Endothelial cell (in vitro differentiated cells): ENCODE results near the gene UPF2. TPM values are rescaled to one million over a fixed set of nuclear protein-coding genes. Genes with fewer than 3 reads are reported as not detected.
"Not testable (repeated sequence)": the region's sequence is repeated elsewhere in the genome, so short reads cannot be mapped to it uniquely, and the experiment has no call there.

ENCODE experiments used
- DNase-seq: peaks from one replicate; pipeline ENCODE4 v3.0.0; 2021; ENCODE audit warnings: low spot score
- H3K27ac Mint-ChIP-seq: one replicate; pipeline ENCODE4 v1.8.0; 2021; ENCODE audit warnings: mixed read lengths, inconsistent platforms; ENCODE audit not compliant: unreplicated experiment
- H3K27me3 Mint-ChIP-seq: one replicate; pipeline ENCODE4 v1.8.0; 2021; ENCODE audit warnings: mild to moderate bottlenecking, moderate library complexity, mixed read lengths, inconsistent platforms; ENCODE audit not compliant: unreplicated experiment
- H3K36me3 Mint-ChIP-seq: one replicate; pipeline ENCODE4 v1.8.0; 2021; ENCODE audit warnings: mild to moderate bottlenecking, low read depth, mixed read lengths, inconsistent platforms; ENCODE audit not compliant: unreplicated experiment
- H3K4me1 Mint-ChIP-seq: one replicate; pipeline ENCODE4 v1.8.0; 2021; ENCODE audit warnings: mild to moderate bottlenecking, mixed read lengths, inconsistent platforms; ENCODE audit not compliant: unreplicated experiment
- H3K4me3 Mint-ChIP-seq: one replicate; pipeline ENCODE4 v1.8.0; 2021; ENCODE audit warnings: mild to moderate bottlenecking, mixed read lengths, inconsistent platforms; ENCODE audit not compliant: unreplicated experiment
- H3K9me3 Mint-ChIP-seq: one replicate; pipeline ENCODE4 v1.8.0; 2021; ENCODE audit warnings: mixed read lengths, inconsistent platforms; ENCODE audit not compliant: unreplicated experiment
- total RNA-seq: library from RNA; stranded (reverse); fragmentation: NEBNext Ultra II Directional; extraction: Animal tissue kit (Norgen Biotek cat#: 25700); gene quantifications from one replicate; pipeline ENCODE4 v1.2.1, GENCODE V29; 2021; ENCODE audit not compliant: unreplicated experiment
- TF ChIP-seq, protein P1 (sequence below): fragments of 200-600 bp; sonication (generic); IDR thresholded peaks from one replicate; pipeline ENCODE4 v1.5.0; 2021; ENCODE audit warnings: antibody characterized with exemption; ENCODE audit not compliant: unreplicated experiment

Gene UPF2
- total RNA-seq, 1 donor from 2014 or later: 21.9 TPM

DNA sequence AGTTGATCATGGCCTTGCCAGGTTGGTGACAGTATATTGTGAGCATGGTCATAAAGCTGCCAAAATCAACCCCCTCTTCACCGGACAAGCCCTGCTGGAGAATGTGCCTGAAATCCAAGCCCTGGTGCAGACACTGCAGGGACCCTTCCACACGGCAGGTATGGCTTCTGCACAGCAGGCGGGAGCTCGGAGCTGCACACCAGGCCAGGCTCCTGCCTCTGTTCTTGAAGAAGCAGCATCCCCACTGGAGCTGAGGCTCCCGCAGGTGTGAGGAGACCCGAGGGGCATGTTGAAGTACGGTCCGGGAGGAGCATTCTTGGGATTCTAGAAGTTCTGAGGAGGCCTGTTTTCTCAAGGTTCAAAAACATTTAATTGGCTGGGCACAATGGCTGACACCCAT is 38.9 kb upstream of the UPF2 start:
- H3K4me3 Mint-ChIP-seq: no peak overlapping the region
- no peaks in the 10 kb centered on the region for H3K27me3 Mint-ChIP-seq
- no peaks in the 10 kb centered on the region for H3K4me1 Mint-ChIP-seq
- DNase-seq: no peak
- H3K9me3 Mint-ChIP-seq: no peaks in the 10 kb centered on the region
- no peak overlapping the region for H3K27ac Mint-ChIP-seq
- TF ChIP-seq, protein P1, sequence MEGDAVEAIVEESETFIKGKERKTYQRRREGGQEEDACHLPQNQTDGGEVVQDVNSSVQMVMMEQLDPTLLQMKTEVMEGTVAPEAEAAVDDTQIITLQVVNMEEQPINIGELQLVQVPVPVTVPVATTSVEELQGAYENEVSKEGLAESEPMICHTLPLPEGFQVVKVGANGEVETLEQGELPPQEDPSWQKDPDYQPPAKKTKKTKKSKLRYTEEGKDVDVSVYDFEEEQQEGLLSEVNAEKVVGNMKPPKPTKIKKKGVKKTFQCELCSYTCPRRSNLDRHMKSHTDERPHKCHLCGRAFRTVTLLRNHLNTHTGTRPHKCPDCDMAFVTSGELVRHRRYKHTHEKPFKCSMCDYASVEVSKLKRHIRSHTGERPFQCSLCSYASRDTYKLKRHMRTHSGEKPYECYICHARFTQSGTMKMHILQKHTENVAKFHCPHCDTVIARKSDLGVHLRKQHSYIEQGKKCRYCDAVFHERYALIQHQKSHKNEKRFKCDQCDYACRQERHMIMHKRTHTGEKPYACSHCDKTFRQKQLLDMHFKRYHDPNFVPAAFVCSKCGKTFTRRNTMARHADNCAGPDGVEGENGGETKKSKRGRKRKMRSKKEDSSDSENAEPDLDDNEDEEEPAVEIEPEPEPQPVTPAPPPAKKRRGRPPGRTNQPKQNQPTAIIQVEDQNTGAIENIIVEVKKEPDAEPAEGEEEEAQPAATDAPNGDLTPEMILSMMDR: no peak
- H3K36me3 Mint-ChIP-seq: peaks cover 14% of the 10 kb centered on the region

DNA sequence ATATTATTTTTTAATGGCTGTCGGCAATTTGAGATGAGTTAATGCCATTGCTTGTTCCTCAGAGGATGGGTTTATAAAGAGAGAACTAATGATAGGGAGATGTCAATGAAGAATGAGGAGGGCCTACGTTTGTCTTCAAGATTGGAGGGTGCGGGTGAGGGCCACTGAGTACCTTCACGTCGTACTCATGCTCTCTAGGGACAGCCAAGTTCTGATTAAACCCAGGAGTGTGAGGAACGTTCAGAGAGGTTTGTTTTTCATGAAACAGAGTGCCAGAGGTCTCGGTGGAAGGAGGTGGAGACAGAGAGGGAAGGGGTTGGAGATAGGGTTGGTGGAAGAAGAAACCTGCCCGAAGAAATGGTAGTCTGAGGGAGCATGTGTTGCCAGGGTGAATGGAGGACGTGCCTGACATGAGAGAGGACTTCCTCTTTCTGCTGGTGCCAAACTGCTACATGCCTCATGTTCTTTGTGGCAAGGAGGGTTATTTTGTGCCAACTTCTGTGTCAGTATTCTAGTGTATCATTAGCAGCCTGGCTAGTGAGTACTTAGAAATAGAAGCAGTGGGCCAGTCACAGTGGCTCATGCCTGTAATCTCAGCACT is 35.1 kb upstream of the UPF2 start:
- no peak overlapping the region for H3K27ac Mint-ChIP-seq
- H3K4me1 Mint-ChIP-seq: no peaks in the 10 kb centered on the region
- no peak for DNase-seq
- TF ChIP-seq, protein P1: no peak
- no peaks in the 10 kb centered on the region for H3K9me3 Mint-ChIP-seq
- peak overlapping the region; percentile 6 for H3K4me3 Mint-ChIP-seq
- peaks cover 7% of the 10 kb centered on the region for H3K36me3 Mint-ChIP-seq
- H3K27me3 Mint-ChIP-seq: no peaks in the 10 kb centered on the region

DNA sequence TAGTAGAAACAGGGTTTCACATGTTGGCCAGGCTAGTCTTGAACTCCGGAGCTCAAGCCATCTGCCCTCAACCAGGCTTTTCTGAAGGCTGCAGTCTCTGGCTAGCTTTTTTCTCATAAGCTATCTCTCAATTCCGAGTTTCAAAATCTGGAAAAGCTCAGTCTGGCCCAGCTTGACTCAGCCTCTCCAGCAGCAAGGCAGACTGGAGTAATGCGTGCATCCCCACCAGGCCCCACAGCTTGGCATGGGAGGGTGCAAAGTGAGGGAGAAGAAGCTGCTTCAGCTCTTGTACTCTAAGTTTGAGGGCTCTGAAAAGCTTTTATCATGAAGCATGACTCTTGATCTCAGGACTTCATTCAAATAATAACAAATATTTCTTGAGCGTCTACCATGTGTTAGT is 30.9 kb upstream of the UPF2 start:
- H3K4me1 Mint-ChIP-seq: peaks cover 9% of the 10 kb centered on the region
- no peak overlapping the region for H3K27ac Mint-ChIP-seq
- H3K9me3 Mint-ChIP-seq: no peaks in the 10 kb centered on the region
- peaks cover 7% of the 10 kb centered on the region for H3K36me3 Mint-ChIP-seq
- DNase-seq: no peak
- TF ChIP-seq, protein P1: no peak
- H3K4me3 Mint-ChIP-seq: no peak overlapping the region
- H3K27me3 Mint-ChIP-seq: peaks cover 2% of the 10 kb centered on the region

DNA sequence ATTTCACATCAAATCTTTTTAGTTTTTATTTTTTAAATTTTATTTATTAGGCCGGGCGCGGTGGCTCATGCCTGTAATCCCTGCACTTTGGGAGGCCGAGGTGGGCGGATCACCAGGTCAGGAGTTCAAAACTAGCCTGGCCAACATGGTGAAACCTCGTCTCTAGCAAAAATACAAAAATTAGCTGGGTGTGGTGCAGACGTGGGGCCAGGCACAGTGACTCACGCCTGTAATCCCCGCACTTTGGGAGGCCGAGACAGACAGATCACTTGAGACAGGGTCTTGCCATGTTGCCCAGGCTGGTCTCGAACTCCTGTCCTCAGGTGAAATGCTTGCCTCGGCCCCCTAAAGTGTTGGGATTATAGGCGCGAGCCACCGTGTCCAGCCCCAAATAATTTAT is 28.8 kb upstream of the UPF2 start:
- H3K4me1 Mint-ChIP-seq, H3K27me3 Mint-ChIP-seq, H3K27ac Mint-ChIP-seq, H3K4me3 Mint-ChIP-seq, H3K9me3 Mint-ChIP-seq, H3K36me3 Mint-ChIP-seq, DNase-seq: not testable (repeated sequence)

DNA sequence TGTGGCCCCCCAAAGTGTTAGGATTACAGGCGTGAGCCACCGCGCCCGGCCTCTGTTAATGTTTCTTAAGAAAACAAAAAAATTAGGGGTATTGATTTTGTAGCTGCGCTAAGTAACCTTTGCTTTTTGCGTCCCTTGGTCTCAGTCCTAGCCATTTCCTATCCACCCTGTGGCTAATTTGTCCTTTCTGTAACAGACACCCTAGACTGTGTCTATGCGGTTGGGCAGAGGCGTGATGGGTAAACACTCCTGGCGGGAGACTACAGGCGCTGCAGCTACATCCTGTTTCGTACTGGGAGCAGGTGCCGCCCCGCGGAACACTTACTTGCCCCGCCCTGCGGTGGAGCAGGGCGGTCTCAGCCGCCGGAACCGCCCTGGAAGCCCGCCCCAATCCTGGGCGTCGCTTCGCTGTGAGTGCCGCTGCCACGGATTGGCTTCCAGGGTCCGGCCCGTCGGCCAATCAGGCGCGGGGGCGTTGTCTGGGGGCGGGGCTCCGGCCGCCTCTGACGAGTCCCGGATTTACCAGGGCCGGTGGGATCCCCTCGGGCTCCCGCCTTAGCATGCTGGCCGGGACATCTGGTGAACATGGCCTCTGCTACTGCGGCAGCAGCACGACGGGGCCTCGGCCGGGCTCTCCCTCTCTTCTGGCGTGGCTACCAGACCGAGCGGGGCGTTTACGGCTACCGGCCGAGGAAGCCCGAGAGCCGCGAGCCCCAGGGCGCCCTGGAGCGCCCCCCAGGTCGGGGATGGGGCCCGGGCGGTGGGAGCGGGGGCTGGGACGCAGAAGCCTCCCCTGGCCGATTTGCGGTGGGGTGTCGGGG is 26.1 kb upstream of the UPF2 start, which contains the start of gene DHTKD1:
TSS of gene DHTKD1 (plus strand) at position 506 of the 821 bp plus-strand sequence. CDS start at position 586, 80 bp downstream.
- Mint-ChIP-seq H3K4me3 (peak within 1 kb of the TSS; percentile 88), H3K4me1 (peaks cover 9% of the 10 kb centered on the region), H3K9me3 (no peaks in the 10 kb centered on the region), H3K27me3 (peaks cover 4% of the 10 kb centered on the region), H3K27ac (peak within 1 kb of the TSS; percentile 92), H3K36me3 (no peaks in the 10 kb centered on the region)
- DNase-seq: peak; percentile 100
- TF ChIP-seq, protein P1: no peak
